ENCODE measurements around the gene MATK. TPM values are rescaled to one million over a fixed set of nuclear protein-coding genes. Genes with fewer than 3 reads are reported as not detected.

The MATK gene
- total and polyA plus RNA-seq, 4 donors, result 0.78 to 7.0 (median 1.8) TPM

DNA sequence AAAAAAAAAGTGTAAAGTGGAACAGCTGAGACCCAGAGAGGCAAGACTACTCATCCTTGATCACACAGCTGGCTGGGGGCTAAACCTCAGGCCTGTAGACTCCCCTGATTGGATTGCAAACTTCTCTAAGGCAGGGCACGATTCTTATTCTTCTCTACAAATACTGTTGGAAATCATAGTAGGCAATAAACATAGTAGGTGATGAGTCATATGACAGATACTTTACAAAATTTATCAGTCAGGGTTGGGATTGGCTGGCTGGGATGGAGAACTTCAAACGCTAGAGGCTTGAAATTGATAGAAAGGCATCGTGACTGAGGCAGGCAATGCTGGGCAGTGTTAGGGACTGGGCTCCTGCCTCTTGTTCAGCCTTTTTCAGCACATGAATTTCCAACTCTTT lies 5.9 kb upstream of the MATK start:
- Histone ChIP-seq H3K36me3 (ENCODE audit: control insufficient read depth in 4 of 4, insufficient read depth in 3 of 4, low read depth in 1 of 4, low read length in 3 of 4) (no peaks in the 10 kb centered on the region), H3K4me1 (ENCODE audit: control insufficient read depth in 4 of 4, insufficient read depth in 4 of 4, low read length in 3 of 4) (no peaks in the 10 kb centered on the region), H3K27me3 (ENCODE audit: control insufficient read depth in 4 of 4, insufficient read depth in 4 of 4, low read length in 3 of 4) (no peaks in the 10 kb centered on the region), H3K9me3 (ENCODE audit: control insufficient read depth in 4 of 4, low read length in 3 of 4) (peaks cover 0 to 5% (median 3%) of the 10 kb centered on the region in 4 donors), H3K27ac (ENCODE audit: low read depth in 1 of 2, low read length in 2 of 2) (no peak overlapping the region), H3K4me3 (ENCODE audit: low read depth in 1 of 3, low read length in 3 of 3) (no peak overlapping the region), H3K9ac (ENCODE audit: low read depth in 1 of 2, low read length in 2 of 2) (no peak overlapping the region)
- DNase-seq (ENCODE audit: low spot score), result no peak
- TF ChIP-seq HNF4G (IDR thresholded peaks at IDR 0.05), result no peak
- no peak for TF ChIP-seq JUND (IDR thresholded peaks at IDR 0.05)
- TF ChIP-seq, protein P1, sequence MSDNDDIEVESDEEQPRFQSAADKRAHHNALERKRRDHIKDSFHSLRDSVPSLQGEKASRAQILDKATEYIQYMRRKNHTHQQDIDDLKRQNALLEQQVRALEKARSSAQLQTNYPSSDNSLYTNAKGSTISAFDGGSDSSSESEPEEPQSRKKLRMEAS (IDR thresholded peaks at IDR 0.05), result no peak
- no peak for TF ChIP-seq FOXA2 (IDR thresholded peaks at IDR 0.05)
- 71% methylated on average over 3 of the region's 3 CpGs for WGBS

DNA sequence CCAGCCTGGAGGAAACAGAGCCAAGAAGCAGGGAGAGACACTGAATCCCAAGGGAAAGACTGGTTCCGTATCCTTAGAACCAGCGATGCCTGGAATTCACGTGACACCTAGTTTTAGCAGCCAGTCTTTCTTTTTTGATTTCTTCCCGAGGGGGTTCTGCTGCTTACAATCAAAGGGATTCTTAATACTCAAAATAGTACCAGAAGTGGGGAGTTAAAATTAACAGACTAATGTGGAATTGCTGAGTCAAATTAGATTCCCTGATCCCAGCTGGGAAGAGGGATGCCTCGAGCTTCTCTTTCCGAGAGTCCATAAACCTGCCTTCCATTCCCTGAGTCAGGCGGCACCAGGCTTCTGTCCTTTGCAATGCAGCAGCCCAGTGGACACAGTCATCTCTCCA lies 4.8 kb upstream of the MATK start:
- Histone ChIP-seq H3K4me1 (ENCODE audit: control insufficient read depth in 4 of 4, insufficient read depth in 4 of 4, low read length in 3 of 4) (no peaks in the 10 kb centered on the region), H3K4me3 (ENCODE audit: low read depth in 1 of 3, low read length in 3 of 3) (no peak overlapping the region), H3K9ac (ENCODE audit: low read depth in 1 of 2, low read length in 2 of 2) (no peak overlapping the region), H3K9me3 (ENCODE audit: control insufficient read depth in 4 of 4, low read length in 3 of 4) (peaks cover 0 to 2% (median 0%) of the 10 kb centered on the region in 4 donors), H3K27ac (ENCODE audit: low read depth in 1 of 2, low read length in 2 of 2) (no peak overlapping the region), H3K36me3 (ENCODE audit: control insufficient read depth in 4 of 4, insufficient read depth in 3 of 4, low read depth in 1 of 4, low read length in 3 of 4) (no peaks in the 10 kb centered on the region), H3K27me3 (ENCODE audit: control insufficient read depth in 4 of 4, insufficient read depth in 4 of 4, low read length in 3 of 4) (no peaks in the 10 kb centered on the region)
- no peak for DNase-seq (ENCODE audit: low spot score)
- TF ChIP-seq, protein P2, sequence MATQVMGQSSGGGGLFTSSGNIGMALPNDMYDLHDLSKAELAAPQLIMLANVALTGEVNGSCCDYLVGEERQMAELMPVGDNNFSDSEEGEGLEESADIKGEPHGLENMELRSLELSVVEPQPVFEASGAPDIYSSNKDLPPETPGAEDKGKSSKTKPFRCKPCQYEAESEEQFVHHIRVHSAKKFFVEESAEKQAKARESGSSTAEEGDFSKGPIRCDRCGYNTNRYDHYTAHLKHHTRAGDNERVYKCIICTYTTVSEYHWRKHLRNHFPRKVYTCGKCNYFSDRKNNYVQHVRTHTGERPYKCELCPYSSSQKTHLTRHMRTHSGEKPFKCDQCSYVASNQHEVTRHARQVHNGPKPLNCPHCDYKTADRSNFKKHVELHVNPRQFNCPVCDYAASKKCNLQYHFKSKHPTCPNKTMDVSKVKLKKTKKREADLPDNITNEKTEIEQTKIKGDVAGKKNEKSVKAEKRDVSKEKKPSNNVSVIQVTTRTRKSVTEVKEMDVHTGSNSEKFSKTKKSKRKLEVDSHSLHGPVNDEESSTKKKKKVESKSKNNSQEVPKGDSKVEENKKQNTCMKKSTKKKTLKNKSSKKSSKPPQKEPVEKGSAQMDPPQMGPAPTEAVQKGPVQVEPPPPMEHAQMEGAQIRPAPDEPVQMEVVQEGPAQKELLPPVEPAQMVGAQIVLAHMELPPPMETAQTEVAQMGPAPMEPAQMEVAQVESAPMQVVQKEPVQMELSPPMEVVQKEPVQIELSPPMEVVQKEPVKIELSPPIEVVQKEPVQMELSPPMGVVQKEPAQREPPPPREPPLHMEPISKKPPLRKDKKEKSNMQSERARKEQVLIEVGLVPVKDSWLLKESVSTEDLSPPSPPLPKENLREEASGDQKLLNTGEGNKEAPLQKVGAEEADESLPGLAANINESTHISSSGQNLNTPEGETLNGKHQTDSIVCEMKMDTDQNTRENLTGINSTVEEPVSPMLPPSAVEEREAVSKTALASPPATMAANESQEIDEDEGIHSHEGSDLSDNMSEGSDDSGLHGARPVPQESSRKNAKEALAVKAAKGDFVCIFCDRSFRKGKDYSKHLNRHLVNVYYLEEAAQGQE (IDR thresholded peaks at IDR 0.05), result no peak
- TF ChIP-seq RXRA (IDR thresholded peaks at IDR 0.05) (no peak), GABPA (IDR thresholded peaks at IDR 0.05 in 1 of 2, conservative IDR thresholded peaks at IDR 0.05 in 1 of 2) (no peak), HNF4A (conservative IDR thresholded peaks at IDR 0.05) (no peak), FOXA2 (IDR thresholded peaks at IDR 0.05) (no peak), HNF4G (IDR thresholded peaks at IDR 0.05) (no peak), SP1 (IDR thresholded peaks at IDR 0.05) (no peak), EGR1 (IDR thresholded peaks at IDR 0.05; ENCODE audit: low read depth in 2 of 2) (no peak), TAF1 (conservative IDR thresholded peaks at IDR 0.05) (no peak), RAD21 (IDR thresholded peaks at IDR 0.05) (no peak), YY1 (IDR thresholded peaks at IDR 0.05) (no peak), JUND (IDR thresholded peaks at IDR 0.05) (no peak), FOXA1 (IDR thresholded peaks at IDR 0.05) (no peak), NR2F2 (IDR thresholded peaks at IDR 0.05) (no peak)
- TF ChIP-seq, protein P3, sequence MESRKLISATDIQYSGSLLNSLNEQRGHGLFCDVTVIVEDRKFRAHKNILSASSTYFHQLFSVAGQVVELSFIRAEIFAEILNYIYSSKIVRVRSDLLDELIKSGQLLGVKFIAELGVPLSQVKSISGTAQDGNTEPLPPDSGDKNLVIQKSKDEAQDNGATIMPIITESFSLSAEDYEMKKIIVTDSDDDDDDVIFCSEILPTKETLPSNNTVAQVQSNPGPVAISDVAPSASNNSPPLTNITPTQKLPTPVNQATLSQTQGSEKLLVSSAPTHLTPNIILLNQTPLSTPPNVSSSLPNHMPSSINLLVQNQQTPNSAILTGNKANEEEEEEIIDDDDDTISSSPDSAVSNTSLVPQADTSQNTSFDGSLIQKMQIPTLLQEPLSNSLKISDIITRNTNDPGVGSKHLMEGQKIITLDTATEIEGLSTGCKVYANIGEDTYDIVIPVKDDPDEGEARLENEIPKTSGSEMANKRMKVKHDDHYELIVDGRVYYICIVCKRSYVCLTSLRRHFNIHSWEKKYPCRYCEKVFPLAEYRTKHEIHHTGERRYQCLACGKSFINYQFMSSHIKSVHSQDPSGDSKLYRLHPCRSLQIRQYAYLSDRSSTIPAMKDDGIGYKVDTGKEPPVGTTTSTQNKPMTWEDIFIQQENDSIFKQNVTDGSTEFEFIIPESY (IDR thresholded peaks at IDR 0.05), result no peak
- TF ChIP-seq, protein P4, sequence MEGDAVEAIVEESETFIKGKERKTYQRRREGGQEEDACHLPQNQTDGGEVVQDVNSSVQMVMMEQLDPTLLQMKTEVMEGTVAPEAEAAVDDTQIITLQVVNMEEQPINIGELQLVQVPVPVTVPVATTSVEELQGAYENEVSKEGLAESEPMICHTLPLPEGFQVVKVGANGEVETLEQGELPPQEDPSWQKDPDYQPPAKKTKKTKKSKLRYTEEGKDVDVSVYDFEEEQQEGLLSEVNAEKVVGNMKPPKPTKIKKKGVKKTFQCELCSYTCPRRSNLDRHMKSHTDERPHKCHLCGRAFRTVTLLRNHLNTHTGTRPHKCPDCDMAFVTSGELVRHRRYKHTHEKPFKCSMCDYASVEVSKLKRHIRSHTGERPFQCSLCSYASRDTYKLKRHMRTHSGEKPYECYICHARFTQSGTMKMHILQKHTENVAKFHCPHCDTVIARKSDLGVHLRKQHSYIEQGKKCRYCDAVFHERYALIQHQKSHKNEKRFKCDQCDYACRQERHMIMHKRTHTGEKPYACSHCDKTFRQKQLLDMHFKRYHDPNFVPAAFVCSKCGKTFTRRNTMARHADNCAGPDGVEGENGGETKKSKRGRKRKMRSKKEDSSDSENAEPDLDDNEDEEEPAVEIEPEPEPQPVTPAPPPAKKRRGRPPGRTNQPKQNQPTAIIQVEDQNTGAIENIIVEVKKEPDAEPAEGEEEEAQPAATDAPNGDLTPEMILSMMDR (IDR thresholded peaks at IDR 0.05; ENCODE audit: low read depth, low read length, missing input control), result no peak
- TF ChIP-seq, protein P1 (IDR thresholded peaks at IDR 0.05), result no peak
- TF ChIP-seq, protein P5, sequence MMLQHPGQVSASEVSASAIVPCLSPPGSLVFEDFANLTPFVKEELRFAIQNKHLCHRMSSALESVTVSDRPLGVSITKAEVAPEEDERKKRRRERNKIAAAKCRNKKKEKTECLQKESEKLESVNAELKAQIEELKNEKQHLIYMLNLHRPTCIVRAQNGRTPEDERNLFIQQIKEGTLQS (IDR thresholded peaks at IDR 0.05), result no peak
- WGBS, result 81% methylated on average over 7 of the region's 7 CpGs
